KBM-7 (cell line): ENCODE data around the gene GRIK4.

ENCODE experiments used
- DNase-seq: peaks from one replicate; pipeline ENCODE4 v3.0.0-alpha.2; 2015
- in situ Hi-C: fragments of 300-500 bp; cut with MboI; formaldehyde crosslinking; loops from 2 replicates; pipeline ENCODE4 v1.14.3; 2020; ENCODE audit warnings: low sequenced_read_pairs, low pct_unique_long_range_greater_than_20kb, mixed read lengths

Gene GRIK4

DNA sequence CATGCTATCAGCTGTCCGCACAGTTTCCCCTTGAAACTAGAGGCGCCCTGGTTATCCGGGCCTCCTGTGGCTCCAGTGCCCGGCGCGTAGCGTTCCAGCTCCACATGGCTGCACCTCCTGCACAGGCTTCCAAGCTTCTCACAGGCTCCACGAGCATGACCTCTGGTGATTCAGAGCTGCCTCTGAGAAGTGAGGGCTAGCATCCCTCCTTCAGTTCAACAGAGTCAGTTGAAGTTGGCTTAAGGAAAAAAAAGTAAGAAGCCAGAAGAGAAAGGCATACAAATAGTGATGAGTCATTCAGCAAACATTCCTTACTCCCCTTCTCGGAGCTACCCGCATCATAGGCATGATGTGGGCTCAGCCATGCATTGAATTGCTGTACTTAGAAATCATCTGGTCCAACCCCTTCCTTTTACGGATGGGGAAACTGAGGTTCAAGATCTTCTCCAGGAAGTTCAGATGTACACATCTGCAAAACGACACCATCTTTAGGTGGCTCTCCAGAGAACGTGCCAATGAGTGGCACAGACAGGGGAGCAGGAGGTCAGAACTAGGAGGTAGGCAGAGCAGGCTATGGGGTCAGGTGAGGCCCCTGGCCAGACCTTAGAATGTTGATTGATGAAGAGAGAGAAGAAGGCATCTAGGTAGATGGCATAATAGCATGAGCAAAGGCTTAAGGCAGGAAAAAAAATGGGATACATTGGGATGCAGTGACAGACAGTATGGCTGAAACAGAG lies 296.0 kb downstream of the GRIK4 start:
- in situ Hi-C loops, result no loop called here
- DNase-seq, result no peak

DNA sequence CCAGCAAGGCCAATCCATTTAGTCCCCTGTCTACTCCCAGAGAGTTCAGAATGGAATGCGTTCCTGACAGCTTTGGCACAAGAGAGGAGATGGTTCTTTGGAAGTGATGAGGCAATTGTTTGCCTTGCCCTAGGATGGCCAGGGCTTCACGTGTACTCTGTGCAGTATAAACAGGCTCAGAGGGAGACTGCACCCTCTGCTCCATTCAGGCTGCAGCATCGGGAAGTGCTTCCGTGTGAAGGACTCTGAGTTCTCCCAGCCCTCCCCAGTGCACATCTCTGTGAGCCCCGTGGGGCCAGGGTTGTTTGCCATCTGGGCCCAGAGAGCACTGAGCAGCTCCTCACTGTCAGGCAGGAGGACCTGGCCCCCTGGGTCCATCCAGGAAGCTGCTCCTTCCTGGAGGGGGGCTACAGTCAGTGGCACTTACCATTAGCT lies 297.1 kb downstream of the GRIK4 start:
- in situ Hi-C loops, result no loop called here
- DNase-seq, result no peak

DNA sequence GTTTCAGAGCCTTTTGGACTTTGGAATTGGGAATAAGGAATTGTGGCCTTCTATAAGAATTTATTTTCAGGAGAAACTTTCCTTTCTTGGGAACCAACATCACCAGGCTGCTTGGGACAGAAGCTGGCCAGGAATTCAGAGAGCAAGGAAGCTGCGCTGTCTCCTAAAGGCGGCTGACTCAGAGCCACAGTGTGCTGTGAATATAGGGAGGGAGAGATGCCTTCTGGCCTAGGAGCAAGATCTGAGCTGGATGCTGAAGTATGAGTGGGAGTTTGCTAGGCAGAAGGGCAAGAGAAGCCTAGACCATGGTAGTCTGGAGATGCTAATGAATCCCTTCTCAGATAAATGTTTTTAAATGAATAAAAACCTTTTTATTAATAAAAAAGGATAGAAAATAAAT lies 298.7 kb downstream of the GRIK4 start:
- in situ Hi-C loops, result no loop called here
- DNase-seq, result no peak

DNA sequence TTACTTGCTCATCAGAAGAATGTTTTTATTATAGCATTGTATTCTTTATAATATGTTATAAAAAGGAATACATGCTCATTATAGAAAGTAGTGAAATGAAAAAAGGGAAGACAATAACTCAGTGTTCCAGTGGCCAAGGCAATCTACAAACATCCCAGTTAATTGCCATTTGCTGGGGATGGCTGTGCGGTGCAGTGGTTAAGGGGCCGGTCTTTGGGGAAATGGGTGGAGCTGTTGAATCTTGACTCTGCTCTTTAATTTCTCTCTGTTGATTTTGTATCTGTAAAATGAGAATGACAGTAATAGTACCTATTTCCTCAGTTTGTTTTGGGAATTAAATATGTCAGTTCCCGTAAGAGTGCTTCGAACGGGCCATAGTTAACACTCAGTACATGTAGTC lies 299.7 kb downstream of the GRIK4 start:
- DNase-seq, result no peak

DNA sequence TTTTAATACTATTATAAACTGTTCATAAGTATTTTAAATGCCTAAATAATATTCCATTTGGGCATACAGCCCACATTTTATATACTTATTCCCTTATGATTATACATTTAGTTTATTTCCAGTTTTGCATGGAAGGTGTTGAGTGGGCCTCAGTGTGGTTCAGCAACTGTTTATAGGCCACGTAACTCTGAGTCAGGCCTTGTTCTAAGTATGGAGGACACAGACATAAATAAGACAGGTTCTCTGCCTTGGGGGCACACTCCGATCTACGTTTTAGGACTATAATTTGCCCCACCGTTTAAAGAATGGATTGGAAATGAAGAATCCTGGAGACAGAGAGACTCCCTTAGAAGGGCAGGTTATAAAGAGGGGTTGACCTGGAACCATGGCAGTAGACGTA lies 300.2 kb downstream of the GRIK4 start:
- in situ Hi-C loops, result no loop called here
- DNase-seq, result no peak

More for the DNA sequence above, 299.7 kb downstream of the GRIK4 start:
- in situ Hi-C loops, result no loop called here

DNA sequence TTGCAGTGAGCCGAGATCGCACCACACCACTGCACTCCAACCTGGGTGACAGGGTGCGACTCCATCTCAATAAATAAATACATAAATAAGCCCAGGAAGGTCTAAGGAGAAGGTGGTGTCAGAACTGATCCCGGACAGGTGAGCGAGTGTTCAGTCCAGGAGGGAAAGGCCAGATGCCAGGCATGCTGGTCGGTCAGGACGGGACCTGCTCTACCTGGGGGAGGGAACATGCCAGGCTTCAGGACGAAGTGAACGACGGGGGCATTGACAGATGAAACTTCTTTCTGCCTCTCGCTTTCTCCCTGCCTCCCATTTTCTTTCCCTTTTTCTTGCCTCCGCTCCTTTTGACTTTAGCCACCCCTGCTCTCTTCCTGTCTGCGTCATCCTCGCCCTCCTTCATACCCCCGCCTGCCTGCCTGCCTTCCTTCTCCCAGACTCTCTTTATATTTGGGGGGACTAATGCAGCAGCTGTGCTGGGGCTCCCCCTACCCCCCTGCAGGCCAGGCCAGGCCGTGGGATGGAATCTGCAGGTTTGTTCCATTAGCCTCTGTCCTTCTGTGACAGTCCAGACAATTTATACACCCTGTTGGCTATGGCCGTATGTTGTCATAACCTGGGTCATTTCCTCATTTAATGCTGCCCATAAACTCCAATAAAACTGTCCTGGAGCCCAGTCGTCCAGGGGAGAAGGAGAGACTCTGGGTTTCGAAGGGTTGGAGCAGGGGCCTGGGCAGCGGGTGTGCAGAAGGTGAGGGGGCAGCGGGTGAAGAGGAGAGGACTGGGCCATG lies 303.2 kb downstream of the GRIK4 start:
- in situ Hi-C loops, result no loop called here
- no peak for DNase-seq

DNA sequence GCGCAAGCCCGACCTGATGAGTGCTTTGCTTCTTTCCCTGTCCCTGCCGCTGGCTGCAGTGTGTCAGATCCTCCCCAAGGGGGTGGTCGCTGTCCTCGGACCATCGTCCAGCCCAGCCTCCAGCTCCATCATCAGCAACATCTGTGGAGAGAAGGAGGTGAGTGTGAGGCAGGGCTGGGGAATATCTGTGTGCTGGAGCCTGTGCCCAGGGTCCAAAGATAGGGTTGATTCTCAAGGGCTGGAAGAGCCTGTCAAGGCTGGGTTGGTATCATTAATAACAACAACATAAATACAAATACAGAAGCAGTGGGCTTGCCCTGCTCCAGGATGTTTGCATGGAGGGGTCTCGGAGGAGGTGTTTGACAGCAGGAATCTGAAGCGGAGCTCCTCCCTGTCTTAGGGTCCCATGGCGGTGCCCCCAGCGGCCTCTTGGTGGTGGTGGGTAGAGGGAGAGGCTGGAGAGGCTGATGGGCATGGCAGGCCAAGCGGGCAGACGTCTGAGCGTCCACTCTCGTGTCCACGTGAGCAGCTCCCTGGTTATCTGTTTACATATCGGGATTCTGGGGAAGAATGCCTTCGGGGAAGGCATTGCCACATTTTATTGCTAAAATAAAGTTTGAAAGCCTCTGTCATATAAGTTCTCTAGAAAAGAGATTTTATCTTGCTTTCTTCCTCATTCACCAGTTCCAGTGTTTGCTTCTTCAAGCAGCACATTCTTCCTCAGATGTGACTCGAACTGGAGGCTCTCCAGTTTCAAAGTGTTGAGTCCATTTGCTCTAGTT lies 304.0 kb downstream of the GRIK4 start:
- in situ Hi-C loops, result no loop called here
- no peak for DNase-seq

DNA sequence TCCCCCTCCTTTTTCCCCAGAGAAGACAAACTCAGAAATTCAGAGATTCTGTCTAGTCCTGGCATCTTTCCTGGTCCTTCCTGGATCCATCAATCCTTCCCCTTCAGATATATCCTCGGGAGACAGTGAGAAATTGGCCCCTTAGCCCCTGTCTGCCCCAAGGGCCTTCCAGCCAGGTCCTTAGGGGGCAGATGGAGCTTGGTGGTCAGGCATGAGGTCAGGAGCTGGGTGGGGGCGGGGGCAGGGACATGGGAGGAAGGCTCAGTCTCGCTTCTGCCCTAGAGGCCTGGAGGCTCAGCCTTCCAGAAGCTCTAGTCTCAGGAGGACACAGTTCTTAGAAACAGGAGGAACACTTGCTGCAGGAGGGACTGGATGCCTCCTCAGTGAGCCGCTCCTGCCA lies 304.6 kb downstream of the GRIK4 start:
- in situ Hi-C loops, result no loop called here
- no peak for DNase-seq

DNA sequence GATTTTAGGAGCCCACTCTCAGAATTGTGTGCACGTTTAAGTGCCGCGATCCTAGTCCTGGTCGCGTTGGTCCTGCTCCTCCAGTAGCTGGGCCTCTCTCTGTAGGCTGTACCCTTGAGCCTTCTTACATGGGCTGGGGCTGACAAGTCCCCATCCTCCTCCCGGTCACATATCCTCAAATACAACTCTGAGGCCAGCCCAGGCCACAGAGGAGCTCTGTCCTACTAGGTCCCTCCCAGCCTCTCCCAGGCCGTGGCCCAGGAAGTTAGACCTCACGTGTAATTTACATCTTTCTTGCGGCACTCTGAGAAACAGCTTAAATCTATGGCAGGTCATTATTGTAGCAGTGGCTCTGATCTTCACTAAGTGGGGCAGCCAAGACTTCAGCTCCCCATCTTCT lies 305.2 kb downstream of the GRIK4 start:
- in situ Hi-C loops, result no loop called here
- no peak for DNase-seq

DNA sequence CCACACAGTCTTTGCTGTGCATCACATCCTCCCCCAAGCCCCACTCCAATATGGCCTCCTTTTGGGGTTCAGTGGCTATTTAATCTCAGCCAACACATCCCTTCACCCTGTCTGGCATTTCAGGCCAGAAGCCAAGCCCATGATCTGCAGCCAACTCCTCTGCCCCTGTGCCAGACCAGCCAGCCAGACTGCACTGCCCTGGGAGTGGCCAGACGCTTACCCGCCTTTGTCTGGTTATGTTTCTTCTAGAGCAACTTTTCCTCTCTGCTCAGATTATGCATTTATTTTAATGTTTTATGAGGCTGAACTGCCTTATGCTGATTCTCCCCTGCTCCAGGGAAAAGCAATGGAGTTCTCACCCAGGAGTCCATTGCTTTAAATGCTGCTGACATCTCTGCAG lies 305.6 kb downstream of the GRIK4 start:
- DNase-seq, result no peak
- in situ Hi-C loops, result no loop called here

DNA sequence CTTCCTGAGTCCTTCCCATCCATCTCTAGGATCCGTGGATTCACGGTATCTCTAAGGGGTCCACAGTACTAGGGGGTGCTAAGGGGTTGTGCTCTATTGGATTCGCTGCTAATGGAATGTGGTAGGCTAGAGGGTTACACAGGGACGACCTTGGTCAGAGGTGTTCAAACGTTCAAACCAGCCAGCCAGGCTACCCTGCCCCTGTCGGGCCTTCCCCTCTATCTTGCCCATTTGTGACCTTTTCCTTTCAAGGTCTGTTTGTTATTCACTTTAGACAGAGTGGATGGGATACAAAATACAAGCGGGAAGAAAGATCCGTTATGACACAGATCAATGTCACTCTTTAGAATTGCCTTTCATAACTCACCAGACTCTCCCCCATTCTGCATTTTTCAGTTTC lies 306.5 kb downstream of the GRIK4 start:
- in situ Hi-C loops, result no loop called here
- DNase-seq, result no peak

DNA sequence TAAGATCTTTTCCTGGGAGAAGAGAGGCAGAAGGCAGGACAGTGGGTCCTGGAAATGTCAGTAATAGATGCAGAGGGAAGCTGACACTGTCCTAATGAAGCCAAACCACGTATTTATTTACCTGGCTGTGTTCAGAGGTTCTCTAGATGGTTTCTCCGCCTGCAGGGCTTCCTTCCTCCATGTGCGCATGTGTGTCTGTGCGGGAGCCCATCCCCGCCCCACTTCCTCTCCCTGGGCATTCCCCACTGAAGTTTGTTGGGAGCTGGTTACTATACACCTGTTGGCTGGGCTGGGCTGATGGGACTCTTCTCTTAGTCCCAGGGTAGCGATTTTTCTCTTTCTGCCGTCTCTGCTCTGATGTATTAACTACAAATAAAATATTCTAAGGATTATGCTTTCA lies 307.5 kb downstream of the GRIK4 start:
- in situ Hi-C loops, result no loop called here
- no peak for DNase-seq

DNA sequence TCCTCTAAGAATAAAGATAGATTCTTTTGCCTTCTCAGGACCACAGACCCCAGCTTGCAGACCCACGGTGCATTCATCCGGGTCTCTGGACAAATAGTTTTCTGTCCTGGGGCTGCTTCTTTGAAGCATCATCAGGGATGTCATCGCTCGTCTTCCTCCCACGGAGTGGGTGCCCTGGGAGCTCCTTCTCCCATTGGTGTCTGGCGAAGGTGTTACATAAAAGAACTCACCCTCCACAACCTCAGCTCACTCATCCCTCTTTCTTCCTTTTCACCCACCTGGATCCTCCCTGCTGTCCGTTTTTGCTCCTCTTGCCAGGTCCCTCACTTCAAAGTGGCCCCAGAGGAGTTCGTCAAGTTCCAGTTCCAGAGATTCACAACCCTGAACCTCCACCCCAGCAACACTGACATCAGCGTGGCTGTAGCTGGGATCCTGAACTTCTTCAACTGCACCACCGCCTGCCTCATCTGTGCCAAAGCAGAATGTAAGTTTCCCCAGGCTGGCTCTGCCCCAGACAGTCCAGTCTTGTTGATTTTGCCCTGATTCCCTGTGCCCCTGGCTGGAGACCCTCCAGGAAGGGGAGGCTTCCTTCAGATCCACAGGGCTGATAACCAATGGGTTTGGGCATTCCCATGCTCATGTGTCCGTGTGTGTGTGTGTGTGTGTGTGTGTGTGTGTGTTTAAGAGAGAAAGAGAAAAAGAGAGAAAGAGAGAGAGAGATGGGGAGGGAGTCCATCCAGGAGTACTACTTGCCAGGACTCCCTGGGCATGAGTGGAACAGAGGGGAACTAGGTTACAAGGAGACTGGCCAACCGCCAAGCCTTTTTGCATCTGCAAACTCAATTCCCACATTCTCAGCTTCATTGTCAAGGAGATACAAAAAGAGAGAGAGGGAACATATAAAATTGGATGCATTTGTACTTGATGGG lies 308.2 kb downstream of the GRIK4 start:
- DNase-seq, result no peak
- in situ Hi-C loops, result no loop called here

DNA sequence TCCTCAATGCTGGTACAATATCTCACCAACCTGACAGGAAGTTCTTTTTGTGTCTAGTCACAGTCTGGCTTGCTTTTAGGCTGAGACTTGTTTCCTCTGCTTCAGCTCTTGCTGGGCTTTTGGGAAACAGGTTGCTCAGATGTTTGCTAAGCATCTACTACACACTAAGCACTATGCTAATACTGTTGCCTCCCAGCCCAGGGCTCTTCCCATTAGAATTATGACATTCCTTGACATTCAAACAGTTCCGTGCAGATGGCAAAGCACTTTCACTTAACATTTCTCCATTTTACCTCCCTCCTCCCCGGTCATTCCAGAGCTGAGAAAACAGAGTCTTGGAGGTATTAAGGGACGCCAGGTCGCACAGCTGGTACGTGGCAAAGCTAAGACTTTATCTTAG lies 311.6 kb downstream of the GRIK4 start:
- in situ Hi-C loops, result no loop called here

DNA sequence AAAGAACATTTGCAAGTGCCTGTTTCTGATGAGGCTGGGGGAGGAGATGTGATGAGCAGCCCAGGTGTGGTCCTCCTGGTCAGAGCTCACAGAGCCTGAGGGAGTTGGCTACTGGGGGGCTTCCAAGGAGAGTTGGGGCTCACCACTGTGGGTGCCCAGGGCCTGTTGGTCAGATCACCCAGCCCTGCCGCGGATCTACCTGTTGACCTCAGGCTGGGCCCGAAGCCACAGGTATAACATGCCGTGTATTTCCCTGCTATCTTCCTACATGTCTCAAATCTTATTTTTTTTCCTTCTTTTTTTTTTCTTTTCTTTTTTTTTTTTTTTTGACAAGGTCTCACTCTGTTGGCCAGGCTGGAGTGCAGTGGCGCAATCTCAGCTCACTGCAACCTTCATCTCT lies 312.7 kb downstream of the GRIK4 start:
- DNase-seq, result no peak
- in situ Hi-C loops, result no loop called here

More for the DNA sequence above, 311.6 kb downstream of the GRIK4 start:
- no peak for DNase-seq

DNA sequence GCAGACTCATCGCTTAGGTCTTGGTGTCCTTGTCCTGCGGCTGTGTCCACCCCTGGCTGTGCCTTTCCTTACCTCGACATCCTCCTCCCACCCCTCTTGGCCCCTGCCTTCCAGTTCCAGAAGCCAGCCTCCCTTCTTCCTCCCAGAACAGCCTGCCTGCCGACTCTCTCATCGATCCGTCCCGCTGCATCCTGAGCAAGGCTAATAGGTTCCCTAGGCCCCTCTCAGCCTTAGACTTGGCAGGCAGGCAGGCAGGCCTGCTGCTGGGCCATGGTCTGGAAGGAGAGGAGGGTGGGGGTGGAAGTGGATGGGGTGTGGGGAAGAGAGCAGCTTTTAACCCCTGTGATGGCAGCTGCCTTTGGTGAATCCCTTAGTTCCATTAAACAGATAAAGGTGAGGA lies 315.6 kb downstream of the GRIK4 start:
- in situ Hi-C loops, result no loop called here

DNA sequence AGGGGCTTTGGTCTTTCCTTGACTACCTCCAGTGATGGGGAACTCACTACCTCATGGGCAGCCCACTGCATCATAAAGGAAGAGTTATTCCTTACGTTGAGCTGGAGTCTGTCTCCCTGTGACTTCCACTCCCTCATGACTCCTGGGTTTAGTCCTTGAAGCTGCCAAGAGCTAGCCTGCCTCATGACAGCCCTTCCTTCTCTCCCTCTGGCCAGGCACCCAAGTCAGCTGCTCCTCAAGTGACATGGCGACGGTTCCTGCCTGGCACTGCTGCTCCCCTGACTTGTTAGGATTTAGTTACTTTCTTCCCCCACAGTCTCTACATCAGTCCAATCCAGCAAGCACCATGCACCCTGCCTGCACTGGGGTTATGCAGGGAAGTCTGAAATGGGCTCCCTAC lies 316.3 kb downstream of the GRIK4 start:
- in situ Hi-C loops, result no loop called here
- no peak for DNase-seq

More for the DNA sequence above, 315.6 kb downstream of the GRIK4 start:
- no peak for DNase-seq

DNA sequence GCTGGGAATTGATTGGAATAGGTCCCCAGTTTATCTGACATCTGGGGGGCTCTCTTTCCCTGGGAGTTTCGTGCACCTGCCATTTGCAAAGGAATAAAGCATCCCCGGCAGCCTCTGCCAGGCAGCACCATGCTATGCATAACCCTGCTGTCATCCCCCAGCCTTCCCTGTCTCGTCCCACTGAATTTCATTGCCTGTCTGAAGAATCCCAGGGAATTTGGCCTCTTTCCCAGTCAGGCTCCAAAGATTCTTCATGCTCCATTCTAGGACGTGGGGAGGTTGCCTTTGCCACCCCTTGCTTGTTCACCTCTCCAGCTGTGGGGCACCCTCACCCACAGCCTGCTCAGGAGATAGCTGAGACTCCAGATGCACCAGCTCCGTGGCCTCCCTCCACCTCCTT lies 317.3 kb downstream of the GRIK4 start:
- no peak for DNase-seq
- in situ Hi-C loops, result no loop called here

DNA sequence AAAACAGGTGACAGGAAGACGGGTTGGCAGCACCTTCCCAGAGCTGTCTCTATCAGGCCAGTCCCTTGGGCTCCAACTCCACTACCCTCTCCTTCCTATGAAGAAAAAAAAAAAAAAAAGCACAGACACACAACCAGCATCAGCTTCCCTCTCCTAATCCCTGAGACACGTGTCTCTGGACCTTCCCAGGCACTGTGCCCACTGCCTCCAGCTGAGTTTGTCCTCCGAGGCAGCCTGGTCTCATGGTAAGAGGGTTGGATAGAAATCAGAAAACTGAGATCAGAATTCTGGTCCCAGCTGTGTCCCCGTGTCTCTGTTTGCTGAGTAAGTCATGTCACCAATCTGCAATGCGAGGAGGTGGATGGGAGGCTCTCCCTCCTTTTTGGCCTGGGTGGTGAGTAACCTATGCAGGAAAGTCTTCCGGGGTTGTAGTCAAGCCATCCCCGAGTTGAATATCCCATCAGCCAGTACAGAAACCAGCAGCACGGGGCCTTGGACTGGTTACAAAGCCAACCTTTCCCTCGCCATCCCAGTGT lies 318.6 kb downstream of the GRIK4 start:
- in situ Hi-C loops, result no loop called here
- no peak for DNase-seq
